Measurements from ENCODE around the gene LEAP2. TPM values are rescaled to one million over a fixed set of nuclear protein-coding genes. Genes with fewer than 3 reads are reported as not detected.

Gene LEAP2
- total and polyA plus RNA-seq, 7 donors: 0.51 to 2.7 (median 0.91) TPM

DNA sequence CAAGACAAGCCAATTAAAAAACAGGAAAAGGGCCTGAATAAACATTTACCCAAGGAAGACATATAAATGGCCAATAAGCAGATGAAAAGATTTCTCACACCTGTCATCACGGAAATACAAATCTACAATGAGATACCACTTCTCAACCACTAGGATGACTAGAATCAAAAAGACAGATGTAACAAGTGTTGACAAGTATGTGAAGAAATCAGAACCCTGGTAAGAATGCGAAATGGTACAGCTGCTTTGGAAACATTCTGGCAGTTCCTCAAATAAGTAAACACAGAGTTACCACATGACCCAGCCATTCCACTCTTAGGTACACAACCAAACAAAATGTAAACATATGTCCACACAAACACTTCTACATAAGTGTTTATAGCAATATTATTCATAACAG, 32.5 kb downstream of the LEAP2 start:
- Histone ChIP-seq H3K4me1 (peaks cover 16% of the 10 kb centered on the region), H3K27ac (peak overlapping the region; percentile 12), H3K36me3 (ENCODE audit: insufficient read depth in 1 of 2, low read depth in 1 of 2) (peaks cover 2 to 45% of the 10 kb centered on the region in 2 donors), H3K4me3 (no peak overlapping the region), H3K9me3 (no peaks in the 10 kb centered on the region), H3K27me3 (ENCODE audit: insufficient read depth in 3 of 3, low read length in 2 of 3) (no peaks in the 10 kb centered on the region)
- TF ChIP-seq CTCF (IDR thresholded peaks at IDR 0.05): peak; percentile 29
- intact Hi-C loops (cut with DNase I): no loop called here
- WGBS, 3 donors: 18 to 43% (median 26%) methylated on average over 2 of the region's 2 CpGs
- ATAC-seq (peak; percentile 78 to 93 (median 86)), DNase-seq (no peak)

DNA sequence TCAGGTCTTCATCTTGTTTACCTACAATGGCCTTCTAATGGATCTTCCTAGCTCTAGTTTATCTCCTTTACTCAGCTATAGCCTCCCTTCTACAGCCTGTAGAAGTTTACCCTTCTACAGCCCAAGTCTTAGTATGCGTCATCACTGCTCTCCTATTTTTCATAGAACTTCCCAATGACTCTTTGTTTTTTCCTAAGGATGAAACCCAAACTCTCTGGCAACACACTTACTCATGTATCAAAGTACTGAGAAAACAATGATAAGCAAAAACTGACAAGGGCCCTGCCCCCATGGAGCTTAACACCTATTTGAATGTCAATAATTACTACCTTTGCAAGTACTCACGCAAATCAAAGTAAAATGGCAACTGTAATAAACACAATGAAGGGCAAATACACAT, 33.7 kb downstream of the LEAP2 start:
- intact Hi-C loops (cut with DNase I): no loop called here
- peak overlapping the region; percentile 12 for H3K27ac ChIP-seq
- no peaks in the 10 kb centered on the region for H3K9me3 ChIP-seq
- H3K27me3 ChIP-seq (ENCODE audit: insufficient read depth in 3 of 3, low read length in 2 of 3): no peaks in the 10 kb centered on the region
- ATAC-seq (no peak), DNase-seq (no peak)
- H3K4me1 ChIP-seq: peaks cover 16% of the 10 kb centered on the region
- TF ChIP-seq CTCF (IDR thresholded peaks at IDR 0.05): no peak
- WGBS, 3 donors: 95 to 97% (median 97%) methylated on average over 2 of the region's 2 CpGs
- H3K36me3 ChIP-seq (ENCODE audit: insufficient read depth in 1 of 2, low read depth in 1 of 2): peaks cover 2 to 44% of the 10 kb centered on the region in 2 donors
- H3K4me3 ChIP-seq: no peak overlapping the region

- intact Hi-C loops (cut with DNase I): no loop called here
- no peak overlapping the region for H3K27ac ChIP-seq
- H3K27me3 ChIP-seq (ENCODE audit: insufficient read depth in 3 of 3, low read length in 2 of 3): no peaks in the 10 kb centered on the region
- no peaks in the 10 kb centered on the region for H3K9me3 ChIP-seq
- ATAC-seq: no peak
- no peak overlapping the region for H3K4me3 ChIP-seq
- TF ChIP-seq CTCF (IDR thresholded peaks at IDR 0.05): no peak
- peaks cover 2 to 38% of the 10 kb centered on the region in 2 donors for H3K36me3 ChIP-seq (ENCODE audit: insufficient read depth in 1 of 2, low read depth in 1 of 2)
- DNase-seq: no peak
- WGBS, 3 donors: 92 to 96% (median 95%) methylated on average over 1 of the region's 1 CpG
- peaks cover 16% of the 10 kb centered on the region for H3K4me1 ChIP-seq
Measured at GRCh38 chr5:132909702-132910101, 36.2 kb downstream of the LEAP2 start.

GRCh38 chr5:132915681-132916080, 42.2 kb downstream of the LEAP2 start:
- no peaks in the 10 kb centered on the region for H3K9me3 ChIP-seq
- 85 to 91% (median 91%) methylated on average over 5 of the region's 5 CpGs for WGBS, 3 donors
- H3K27ac ChIP-seq: no peak overlapping the region
- TF ChIP-seq CTCF (IDR thresholded peaks at IDR 0.05): no peak
- H3K4me3 ChIP-seq: no peak overlapping the region
- H3K27me3 ChIP-seq (ENCODE audit: insufficient read depth in 3 of 3, low read length in 2 of 3): no peaks in the 10 kb centered on the region
- intact Hi-C loops (cut with DNase I): no loop called here
- H3K4me1 ChIP-seq: no peaks in the 10 kb centered on the region
- peak in 1 of 4 donors; percentile 7 for ATAC-seq
- H3K36me3 ChIP-seq (ENCODE audit: insufficient read depth in 1 of 2, low read depth in 1 of 2): peaks cover 1 to 52% of the 10 kb centered on the region in 2 donors
- DNase-seq: no peak

DNA sequence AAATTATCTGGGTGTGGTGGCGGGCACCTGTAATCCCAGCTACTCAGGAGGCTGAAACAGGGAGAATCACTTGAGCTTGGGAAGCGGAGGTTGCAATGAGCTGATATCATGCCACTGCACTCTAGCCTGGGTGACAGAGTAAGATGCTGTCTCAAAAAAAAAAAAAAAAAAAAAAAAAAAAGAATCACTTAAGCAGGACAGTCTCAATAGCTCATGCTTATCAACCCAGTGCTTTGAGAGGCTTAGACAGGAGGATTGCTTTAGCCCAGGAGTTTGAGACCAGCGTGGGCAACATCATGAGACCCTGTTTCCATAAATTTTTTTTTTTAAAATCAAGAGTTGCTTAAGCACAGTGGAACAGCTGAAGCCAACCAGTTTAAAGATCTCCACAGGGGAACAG, 42.6 kb downstream of the LEAP2 start:
- no peak for TF ChIP-seq CTCF (IDR thresholded peaks at IDR 0.05)
- DNase-seq: no peak
- Histone ChIP-seq H3K9me3 (no peaks in the 10 kb centered on the region), H3K36me3 (ENCODE audit: insufficient read depth in 1 of 2, low read depth in 1 of 2) (peaks cover 0 to 56% of the 10 kb centered on the region in 2 donors), H3K4me1 (no peaks in the 10 kb centered on the region), H3K27ac (no peak overlapping the region), H3K4me3 (no peak overlapping the region), H3K27me3 (ENCODE audit: insufficient read depth in 3 of 3, low read length in 2 of 3) (no peaks in the 10 kb centered on the region)
- ATAC-seq: peak in 1 of 4 donors; percentile 15
- intact Hi-C loops (cut with DNase I): no loop called here
- 97 to 100% (median 99%) methylated on average over 3 of the region's 3 CpGs for WGBS, 3 donors
